Kidney epithelial cell (primary cell): Measurements from ENCODE around the gene PDE6C. TPM values are rescaled to one million over a fixed set of nuclear protein-coding genes. Genes with fewer than 3 reads are reported as not detected.

Source experiments
- DNase-seq: peaks from one replicate; pipeline ENCODE4 v3.0.0-alpha.2; 2010; ENCODE audit warnings: low read depth
- H3K27me3 ChIP-seq: 2 replicates; pipeline ENCODE4 v1.6.0; 2011; ENCODE audit warnings: low read length; ENCODE audit not compliant: control insufficient read depth, insufficient read depth
- H3K36me3 ChIP-seq: 2 replicates; pipeline ENCODE4 v1.5.1; 2011; ENCODE audit warnings: low read length; ENCODE audit not compliant: control insufficient read depth, insufficient read depth
- H3K4me3 ChIP-seq: 2 replicates; pipeline ENCODE4 v1.5.1; 2011; ENCODE audit warnings: low read depth, mild to moderate bottlenecking, control low read depth, low read length
- CTCF ChIP-seq: IDR thresholded peaks from 2 replicates; pipeline ENCODE4 v1.5.1; 2011; ENCODE audit warnings: mild to moderate bottlenecking, moderate library complexity, low read length, control low read depth, inconsistent platforms; ENCODE audit not compliant: insufficient read depth, poor library complexity, severe bottlenecking
- total RNA-seq: library from RNA; depleted of rRNA; stranded (reverse); fragments of >200 nt; gene quantifications from 2 replicates; pipeline ENCODE4 v1.2.3, GENCODE V29; 2015

PDE6C gene
- total RNA-seq, 1 donor from 2014 or later = not detected

- no peaks in the 10 kb centered on the region for H3K36me3 ChIP-seq
- peaks cover 26% of the 10 kb centered on the region for H3K27me3 ChIP-seq
- no peak for DNase-seq
- H3K4me3 ChIP-seq = no peak overlapping the region
- no peak for TF ChIP-seq CTCF
These were observed 8.2 kb upstream of the PDE6C start for GRCh38 chr10:93604146-93604545.

GRCh38 chr10:93608421-93608820 lies 3.9 kb upstream of the PDE6C start:
- Histone ChIP-seq H3K36me3 (no peaks in the 10 kb centered on the region), H3K4me3 (no peak overlapping the region), H3K27me3 (peaks cover 8% of the 10 kb centered on the region)
- DNase-seq = no peak
- no peak for TF ChIP-seq CTCF

- no peak for TF ChIP-seq CTCF
These were observed 789 bp downstream of the PDE6C start for GRCh38 chr10:93613126-93613525.

GRCh38 chr10:93614101-93614825 lies 1.9 kb downstream of the PDE6C start:
- Histone ChIP-seq H3K4me3 (no peak overlapping the region), H3K27me3 (peaks cover 5% of the 10 kb centered on the region), H3K36me3 (no peaks in the 10 kb centered on the region)
- TF ChIP-seq CTCF = no peak
- no peak for DNase-seq

More at GRCh38 chr10:93613126-93613525, 789 bp downstream of the PDE6C start:
- Histone ChIP-seq H3K27me3 (peaks cover 5% of the 10 kb centered on the region), H3K4me3 (no peak overlapping the region), H3K36me3 (no peaks in the 10 kb centered on the region)
- DNase-seq = no peak

- H3K4me3 ChIP-seq = no peak overlapping the region
- H3K36me3 ChIP-seq = no peaks in the 10 kb centered on the region
- peaks cover 5% of the 10 kb centered on the region for H3K27me3 ChIP-seq
- no peak for TF ChIP-seq CTCF
- no peak for DNase-seq
These were observed 3.4 kb downstream of the PDE6C start for GRCh38 chr10:93615576-93616235.
